OCI-LY7 (cell line): ENCODE data around the gene PPP1R16B. TPM values are rescaled to one million over a fixed set of nuclear protein-coding genes. Genes with fewer than 3 reads are reported as not detected.

ENCODE experiments used
- BruUV-seq: library from RNA; stranded (reverse); fragments of 400-500 nt; replicated peaks from 2 replicates; lab custom pipeline; 2021; lab: Mats Ljungman, UMichigan
- CTCF ChIA-PET: fragments of 300-600 bp; sonication (Branson Sonifier 250); formaldehyde crosslinking; loops from one replicate; lab custom pipeline; 2022; ENCODE audit warnings: antibody characterized with exemption; ENCODE audit not compliant: unreplicated experiment; lab: Charles Lee
- POLR2A ChIA-PET: fragments of 300-600 bp; sonication (Branson Sonifier 250); formaldehyde crosslinking; loops from one replicate; lab custom pipeline; 2022; ENCODE audit warnings: antibody characterized with exemption; lab: Charles Lee
- DNase-seq: peaks from one replicate; pipeline ENCODE4 v3.0.0-alpha.2; 2015; ENCODE audit warnings: low spot score
- H2AFZ ChIP-seq: fragments of 200-600 bp; sonication (generic), shearing (Covaris generic); 2 replicates; pipeline ENCODE4 v1.6.1; 2014; ENCODE audit warnings: mild to moderate bottlenecking, antibody characterized with exemption, low read length, moderate library complexity
- H3K27ac ChIP-seq: fragments of 200-600 bp; sonication (generic); 2 replicates; pipeline ENCODE4 v1.5.1; 2014; ENCODE audit warnings: mixed run types, low read depth, mild to moderate bottlenecking, moderate library complexity, low read length, inconsistent platforms; ENCODE audit not compliant: poor library complexity, severe bottlenecking
- H3K36me3 ChIP-seq: fragments of 200-600 bp; sonication (generic); 2 replicates; pipeline ENCODE4 v1.6.1; 2014; ENCODE audit warnings: mild to moderate bottlenecking, antibody characterized with exemption, low read length, moderate library complexity, mixed read lengths; ENCODE audit not compliant: insufficient read depth
- H3K4me1 ChIP-seq: fragments of 200-600 bp; sonication (generic); 2 replicates; pipeline ENCODE4 v1.5.1; 2014; ENCODE audit warnings: mild to moderate bottlenecking, low read length; ENCODE audit not compliant: insufficient read depth, poor library complexity, severe bottlenecking
- H3K4me2 ChIP-seq: fragments of 200-600 bp; sonication (generic); 2 replicates; pipeline ENCODE4 v1.6.1; 2014; ENCODE audit warnings: mild to moderate bottlenecking, low read length
- H3K4me3 ChIP-seq: fragments of 200-600 bp; sonication (generic); 2 replicates; pipeline ENCODE4 v1.5.1; 2014; ENCODE audit warnings: mild to moderate bottlenecking, low read depth, low read length; ENCODE audit not compliant: poor library complexity, severe bottlenecking
- H3K79me2 ChIP-seq: fragments of 200-600 bp; sonication (generic); 2 replicates; pipeline ENCODE4 v1.6.1; 2016; ENCODE audit warnings: low read depth, mild to moderate bottlenecking, low read length, moderate library complexity, mixed read lengths; ENCODE audit not compliant: insufficient read depth
- H3K9me2 ChIP-seq: fragments of 200-600 bp; sonication (generic); 2 replicates; pipeline ENCODE4 v1.6.1; 2016; ENCODE audit warnings: mild to moderate bottlenecking, low read length, mixed read lengths; ENCODE audit not compliant: insufficient read depth
- H3K9me3 ChIP-seq: fragments of 200-600 bp; sonication (generic); 2 replicates; pipeline ENCODE4 v1.6.1; 2014; ENCODE audit warnings: mild to moderate bottlenecking, mixed run types, low read length, mixed read lengths
- H4K20me1 ChIP-seq: fragments of 200-600 bp; sonication (generic); 2 replicates; pipeline ENCODE4 v1.6.1; 2014; ENCODE audit warnings: mild to moderate bottlenecking, antibody characterized with exemption, low read length, moderate library complexity, mixed read lengths; ENCODE audit not compliant: insufficient read depth
- CTCF ChIP-seq: fragments of 200-600 bp; sonication (generic); conservative IDR thresholded peaks from 2 replicates; pipeline ENCODE4 v1.5.1; 2014; ENCODE audit warnings: mild to moderate bottlenecking, antibody characterized with exemption, low read length, moderate library complexity, mixed read lengths
- EZH2phosphoT487 ChIP-seq: fragments of 200-600 bp; sonication (generic); IDR thresholded peaks from 2 replicates; pipeline ENCODE4 v1.6.1; 2018; ENCODE audit warnings: low read depth, borderline replicate concordance, mild to moderate bottlenecking, mixed run types, antibody characterized with exemption, low read length, moderate library complexity, mixed read lengths
- intact Hi-C: fragments of 100-400 bp; cut with micrococcal nuclease; formaldehyde crosslinking; loops from one replicate; pipeline ENCODE4 v1.10.0; 2022; ENCODE audit not compliant: unreplicated experiment
- total RNA-seq, 2 experiments: library from RNA; depleted of rRNA in 1 of 2; stranded (reverse); fragments of >200 nt in 1 of 2; shearing (Covaris generic) in 1 of 2; gene quantifications; 2 replicates each; pipeline ENCODE4 v1.2.3, GENCODE V29; 2014 to 2022

Gene PPP1R16B
- total RNA-seq, 2 experiments from 2014 or later: 45.4 to 49.7 TPM

GRCh38 chr20:38895098-38895949 is 89.8 kb downstream of the PPP1R16B start:
- no peaks in the 10 kb centered on the region for H4K20me1 ChIP-seq
- no TSS peak for BruUV-seq
- H3K4me1 ChIP-seq: peaks cover 45% of the 10 kb centered on the region
- no peak overlapping the region for H3K4me2 ChIP-seq
- ChIA-PET POLR2A (interaction anchor here (0.5 to 0.8 kb wide), 3 partner anchors 11 to 88 kb away, joined by 3 to 5 read pairs (median 4); no protein-coding TSS in a partner anchor), CTCF (interaction anchor here (1.2 to 1.7 kb wide), 2 partner anchors 12 to 53 kb away, joined by 5 to 8 read pairs; no protein-coding TSS in a partner anchor)
- no peak overlapping the region for H3K27ac ChIP-seq
- no peaks in the 10 kb centered on the region; the same call in 1 of the 2 replicates for H3K79me2 ChIP-seq
- peaks cover 34% of the 10 kb centered on the region for H3K36me3 ChIP-seq
- H3K9me2 ChIP-seq: no peaks in the 10 kb centered on the region
- no peak overlapping the region for H3K4me3 ChIP-seq
- H3K9me3 ChIP-seq: no peaks in the 10 kb centered on the region
- H2AFZ ChIP-seq: no peak overlapping the region
- TF ChIP-seq CTCF: no peak
- no peak for DNase-seq
- intact Hi-C loops: no loop called here

GRCh38 chr20:38896009-38896594 is 90.6 kb downstream of the PPP1R16B start:
- H3K4me3 ChIP-seq: no peak overlapping the region
- intact Hi-C loops: no loop called here
- no peak for TF ChIP-seq CTCF
- no peak for TF ChIP-seq EZH2phosphoT487
- no peak overlapping the region for H3K4me2 ChIP-seq
- DNase-seq: no peak
- H3K27ac ChIP-seq: no peak overlapping the region
- H3K9me3 ChIP-seq: no peaks in the 10 kb centered on the region
- H2AFZ ChIP-seq: no peak overlapping the region
- H3K4me1 ChIP-seq: peaks cover 37% of the 10 kb centered on the region
- POLR2A ChIA-PET: interaction anchor here (0.5 kb wide), 1 partner anchor 10 kb away, joined by 4 read pairs; no protein-coding TSS in a partner anchor
- CTCF ChIA-PET: interaction anchor here (1.2 to 1.7 kb wide), 2 partner anchors 13 to 53 kb away, joined by 5 to 8 read pairs; no protein-coding TSS in a partner anchor
- H3K79me2 ChIP-seq: no peaks in the 10 kb centered on the region; the same call in 1 of the 2 replicates
- H3K9me2 ChIP-seq: no peaks in the 10 kb centered on the region
- H4K20me1 ChIP-seq: no peaks in the 10 kb centered on the region
- BruUV-seq: no TSS peak
- peaks cover 38% of the 10 kb centered on the region for H3K36me3 ChIP-seq
